Muscle layer of duodenum (tissue), 2 donors: ENCODE data around the gene AFF3.
"Not testable (repeated sequence)": the region's sequence is repeated elsewhere in the genome, so short reads cannot be mapped to it uniquely, and the experiment has no call there.

Experiments used
- H3K27ac ChIP-seq: one replicate; pipeline ENCODE4 v1.7.0; 2013; ENCODE audit warnings: mild to moderate bottlenecking, low read length
- H3K27me3 ChIP-seq: one replicate; pipeline ENCODE4 v1.7.0; 2013; ENCODE audit warnings: low read depth, mild to moderate bottlenecking, control low read depth, low read length
- H3K36me3 ChIP-seq, 2 donors: one replicate each; pipeline ENCODE4 v1.7.0; 2013; ENCODE audit warnings: low read length in 2 of 2, control low read depth in 1 of 2, mild to moderate bottlenecking in 1 of 2; ENCODE audit not compliant: insufficient read depth in 2 of 2, control insufficient read depth in 1 of 2
- H3K4me1 ChIP-seq, 2 donors: one replicate each; pipeline ENCODE4 v1.7.0; 2013; ENCODE audit warnings: low read length in 2 of 2, mild to moderate bottlenecking in 2 of 2, control low read depth in 1 of 2, moderate library complexity in 1 of 2; ENCODE audit not compliant: insufficient read depth in 2 of 2, control insufficient read depth in 1 of 2
- H3K4me3 ChIP-seq, 2 donors: one replicate each; pipeline ENCODE4 v1.7.0; 2013; ENCODE audit warnings: low read length in 2 of 2, low read depth in 1 of 2, mild to moderate bottlenecking in 1 of 2
- H3K9me3 ChIP-seq, 2 donors: one replicate each; pipeline ENCODE4 v1.7.0; 2013; ENCODE audit warnings: low read length in 2 of 2, control low read depth in 1 of 2, mild to moderate bottlenecking in 1 of 2; ENCODE audit not compliant: control insufficient read depth in 1 of 2
- donor health status: healthy.

AFF3 gene

DNA sequence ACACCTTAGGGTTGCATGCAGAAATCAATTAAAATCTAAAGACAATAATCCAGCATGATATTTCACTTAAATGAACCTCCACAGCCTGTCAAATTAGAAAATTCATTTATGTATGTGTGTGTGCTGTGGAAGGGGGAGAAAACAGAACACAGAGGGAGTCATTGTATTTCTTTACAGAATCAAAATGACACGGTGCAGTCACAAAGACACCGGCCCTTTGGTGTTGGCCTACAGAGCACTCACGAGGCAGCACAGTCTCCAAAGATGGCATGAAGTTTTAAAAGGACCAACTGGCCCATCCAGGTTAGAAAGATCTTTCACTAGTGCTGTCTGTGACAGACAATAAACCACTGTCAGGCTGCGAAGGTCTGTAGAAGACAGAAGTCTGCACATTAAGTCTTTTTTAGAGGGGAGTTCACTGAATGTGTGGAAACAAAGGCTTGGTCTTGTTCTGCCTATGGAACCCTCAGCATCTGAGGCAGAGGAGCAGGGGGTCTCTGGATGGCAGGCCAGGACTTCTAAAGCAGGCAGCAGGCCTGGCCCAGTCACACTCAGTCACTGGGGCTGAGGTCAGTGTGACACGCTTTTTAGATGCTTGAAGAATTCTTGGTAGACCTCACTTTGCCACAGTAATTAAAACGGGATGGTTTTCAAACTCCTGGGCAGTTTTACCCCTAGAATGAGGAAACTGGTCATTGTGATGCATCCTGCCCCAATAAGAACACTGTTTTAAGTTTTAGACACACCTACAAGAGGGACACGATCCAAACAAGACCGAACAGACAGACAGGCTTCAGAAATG is 184.9 kb downstream of the AFF3 start:
- no peaks in the 10 kb centered on the region for H3K36me3 ChIP-seq
- no peaks in the 10 kb centered on the region for H3K27me3 ChIP-seq
- no peaks in the 10 kb centered on the region for H3K4me1 ChIP-seq
- H3K9me3 ChIP-seq: no peaks in the 10 kb centered on the region
- H3K27ac ChIP-seq: no peak overlapping the region
- no peak overlapping the region for H3K4me3 ChIP-seq

DNA sequence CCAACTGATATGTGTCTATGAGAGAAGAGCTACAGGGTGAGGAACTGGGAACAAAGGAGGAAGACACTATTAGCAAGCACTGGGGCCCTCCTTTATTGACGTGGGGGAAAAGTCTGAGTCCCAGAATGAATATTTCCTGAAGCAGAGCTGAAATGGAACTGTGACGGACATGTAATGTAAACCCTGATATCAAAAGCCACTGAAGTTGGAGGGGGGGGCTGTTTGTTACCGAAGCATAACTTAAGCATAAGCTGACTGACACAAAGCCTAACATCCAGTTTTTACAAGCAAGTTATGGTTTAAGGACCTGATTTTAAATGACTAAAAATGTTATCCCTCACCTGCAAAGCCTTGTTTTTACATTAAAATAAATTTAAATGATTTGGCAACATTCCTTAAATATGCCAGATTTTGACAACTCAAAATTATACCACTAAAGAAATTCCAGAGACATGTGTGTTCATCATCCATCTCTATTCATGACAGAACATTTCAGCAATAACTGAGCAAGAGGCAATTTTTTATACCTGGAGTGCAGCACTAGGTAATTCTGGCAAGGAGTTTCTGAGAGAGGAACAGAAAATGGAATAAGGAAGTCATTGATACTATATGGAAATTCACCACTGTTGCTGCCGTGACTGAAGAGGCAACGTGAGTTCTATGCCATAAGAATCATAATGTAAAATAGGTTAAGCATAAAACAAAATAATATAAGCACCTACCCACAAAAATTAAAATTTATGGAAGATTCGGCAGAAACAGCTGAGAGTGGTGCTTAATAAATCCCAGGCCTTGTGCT is 186.0 kb downstream of the AFF3 start:
- Histone ChIP-seq H3K9me3 (no peaks in the 10 kb centered on the region), H3K27ac (no peak overlapping the region), H3K27me3 (no peaks in the 10 kb centered on the region), H3K4me1 (no peaks in the 10 kb centered on the region), H3K36me3 (no peaks in the 10 kb centered on the region), H3K4me3 (no peak overlapping the region)

DNA sequence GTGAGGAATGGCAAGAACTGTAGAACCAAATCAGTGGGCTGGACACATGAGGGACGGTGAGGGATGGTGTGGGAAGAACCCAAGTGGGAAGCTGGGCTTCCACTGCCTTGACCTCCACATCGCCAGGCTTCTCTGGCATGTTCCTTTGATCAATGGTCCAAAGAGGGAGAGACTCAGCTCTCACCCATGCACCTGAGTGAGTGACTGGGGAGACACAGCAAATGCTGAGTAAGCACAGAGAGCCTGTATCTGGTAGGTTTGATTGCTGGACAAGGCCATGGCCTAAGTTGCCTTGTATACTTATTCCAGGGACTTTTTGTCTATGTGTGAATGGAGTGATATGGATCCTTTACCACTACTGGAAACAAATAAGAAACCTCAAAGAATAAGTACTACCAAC is 188.6 kb downstream of the AFF3 start:
- Histone ChIP-seq H3K4me1 (no peaks in the 10 kb centered on the region), H3K27me3 (no peaks in the 10 kb centered on the region), H3K27ac (no peak overlapping the region), H3K4me3 (no peak overlapping the region), H3K36me3 (no peaks in the 10 kb centered on the region), H3K9me3 (no peaks in the 10 kb centered on the region)

DNA sequence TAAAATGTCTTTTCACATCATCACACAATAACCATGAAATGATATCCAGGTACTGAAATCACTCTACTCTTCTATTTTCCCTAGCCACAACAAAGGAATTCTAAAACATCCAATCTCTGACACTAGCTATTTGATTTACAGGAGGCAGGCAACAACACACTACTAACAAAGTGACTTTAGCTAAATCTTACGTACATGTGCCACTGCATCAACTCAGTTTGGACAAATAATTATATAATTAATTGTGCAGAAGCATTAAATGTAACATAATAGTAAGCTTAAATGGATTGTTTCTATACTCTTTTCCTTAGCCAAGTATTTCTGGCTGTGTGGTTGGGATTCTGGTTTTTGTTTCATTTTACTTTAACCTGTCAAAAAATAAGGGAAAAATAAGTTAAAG is 192.4 kb downstream of the AFF3 start:
- Histone ChIP-seq H3K36me3 (no peaks in the 10 kb centered on the region), H3K4me3 (no peak overlapping the region), H3K27ac (no peak overlapping the region), H3K4me1 (no peaks in the 10 kb centered on the region), H3K27me3 (no peaks in the 10 kb centered on the region), H3K9me3 (no peaks in the 10 kb centered on the region)

DNA sequence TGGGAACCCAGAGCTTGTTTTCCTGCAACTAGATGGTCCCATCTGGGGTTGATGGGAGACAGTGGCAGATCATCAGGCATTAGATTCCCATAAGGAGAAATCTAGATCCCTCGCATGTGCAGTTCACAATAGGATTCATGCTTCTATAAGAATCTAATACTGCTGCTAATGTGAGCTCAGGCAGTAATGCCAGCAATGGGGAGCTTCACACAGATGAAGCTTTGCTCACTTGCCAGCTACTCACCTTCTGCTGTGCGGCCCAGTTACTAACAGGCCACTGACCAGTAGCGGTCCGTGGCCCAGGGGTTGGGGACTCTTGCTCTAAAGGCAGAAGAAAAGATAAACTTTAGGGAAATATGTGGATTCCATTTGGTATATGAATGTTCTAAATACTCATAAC is 192.9 kb downstream of the AFF3 start:
- Histone ChIP-seq H3K4me1 (no peaks in the 10 kb centered on the region), H3K27ac (no peak overlapping the region), H3K36me3 (no peaks in the 10 kb centered on the region), H3K9me3 (no peaks in the 10 kb centered on the region), H3K27me3 (no peaks in the 10 kb centered on the region), H3K4me3 (no peak overlapping the region)

DNA sequence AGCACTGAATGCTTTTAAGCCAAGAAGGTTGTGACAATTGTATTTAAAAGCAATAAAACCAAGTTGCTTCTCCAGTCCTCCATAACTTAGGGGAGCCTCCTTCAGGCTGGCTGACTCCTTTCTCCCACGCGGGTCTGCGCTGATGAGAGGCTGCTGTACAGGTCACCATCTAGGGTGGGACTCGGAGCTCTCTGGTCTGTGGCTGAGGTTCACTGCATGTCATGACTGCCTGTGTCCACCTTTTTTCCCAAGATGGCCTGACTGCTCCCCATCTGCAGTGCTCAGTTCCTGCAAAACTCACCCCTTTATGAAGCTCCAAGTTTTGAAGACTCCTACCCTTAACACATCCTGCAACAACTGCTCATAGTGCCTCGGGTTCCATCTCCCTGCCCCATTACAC is 194.4 kb downstream of the AFF3 start:
- Histone ChIP-seq H3K36me3 (no peaks in the 10 kb centered on the region), H3K4me1 (no peaks in the 10 kb centered on the region), H3K27me3 (no peaks in the 10 kb centered on the region), H3K27ac (no peak overlapping the region), H3K4me3 (no peak overlapping the region), H3K9me3 (no peaks in the 10 kb centered on the region)

DNA sequence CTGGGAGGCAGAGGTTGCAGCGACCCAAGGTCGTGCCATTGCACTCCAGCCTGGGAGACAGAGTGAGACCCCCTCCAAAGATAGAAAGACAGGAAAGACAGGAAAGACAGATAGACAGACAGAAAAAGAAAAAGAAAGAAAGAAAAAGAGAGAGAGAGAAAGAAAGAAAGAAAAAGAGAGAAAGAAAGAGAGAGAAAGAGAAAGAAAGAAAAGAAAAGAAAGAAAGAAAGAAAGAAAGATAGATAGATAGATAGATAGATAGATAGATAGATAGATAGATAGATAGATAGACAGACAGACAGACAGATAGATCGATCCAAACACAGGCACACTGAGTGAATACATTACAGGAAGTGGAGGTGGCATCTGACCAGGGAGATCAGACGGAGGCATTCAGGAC is 195.0 kb downstream of the AFF3 start:
- not testable (repeated sequence) for H3K27me3 ChIP-seq, H3K4me3 ChIP-seq, H3K9me3 ChIP-seq, H3K36me3 ChIP-seq, H3K4me1 ChIP-seq, H3K27ac ChIP-seq

DNA sequence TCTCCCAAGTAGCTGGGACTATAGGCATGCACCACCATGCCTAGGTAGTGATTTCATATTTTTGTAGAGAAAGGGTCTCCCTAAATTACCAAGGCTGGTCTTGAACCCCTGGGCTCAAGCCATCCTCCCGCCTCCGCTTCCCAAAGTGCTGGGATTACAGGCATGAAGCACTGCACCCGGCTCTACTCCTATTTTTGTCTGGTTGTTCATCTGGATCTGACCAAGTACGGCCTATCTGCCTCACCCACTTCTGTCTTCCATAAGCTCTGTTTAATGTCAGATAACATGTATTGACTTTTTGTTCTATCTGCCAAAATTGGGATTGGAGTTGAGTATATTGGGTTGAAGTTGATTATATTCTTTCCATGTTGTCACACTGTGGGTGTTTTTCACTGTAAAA is 198.4 kb downstream of the AFF3 start:
- Histone ChIP-seq H3K4me1 (no peaks in the 10 kb centered on the region), H3K4me3 (no peak overlapping the region), H3K27me3 (no peaks in the 10 kb centered on the region), H3K36me3 (no peaks in the 10 kb centered on the region), H3K9me3 (no peaks in the 10 kb centered on the region), H3K27ac (no peak overlapping the region)

DNA sequence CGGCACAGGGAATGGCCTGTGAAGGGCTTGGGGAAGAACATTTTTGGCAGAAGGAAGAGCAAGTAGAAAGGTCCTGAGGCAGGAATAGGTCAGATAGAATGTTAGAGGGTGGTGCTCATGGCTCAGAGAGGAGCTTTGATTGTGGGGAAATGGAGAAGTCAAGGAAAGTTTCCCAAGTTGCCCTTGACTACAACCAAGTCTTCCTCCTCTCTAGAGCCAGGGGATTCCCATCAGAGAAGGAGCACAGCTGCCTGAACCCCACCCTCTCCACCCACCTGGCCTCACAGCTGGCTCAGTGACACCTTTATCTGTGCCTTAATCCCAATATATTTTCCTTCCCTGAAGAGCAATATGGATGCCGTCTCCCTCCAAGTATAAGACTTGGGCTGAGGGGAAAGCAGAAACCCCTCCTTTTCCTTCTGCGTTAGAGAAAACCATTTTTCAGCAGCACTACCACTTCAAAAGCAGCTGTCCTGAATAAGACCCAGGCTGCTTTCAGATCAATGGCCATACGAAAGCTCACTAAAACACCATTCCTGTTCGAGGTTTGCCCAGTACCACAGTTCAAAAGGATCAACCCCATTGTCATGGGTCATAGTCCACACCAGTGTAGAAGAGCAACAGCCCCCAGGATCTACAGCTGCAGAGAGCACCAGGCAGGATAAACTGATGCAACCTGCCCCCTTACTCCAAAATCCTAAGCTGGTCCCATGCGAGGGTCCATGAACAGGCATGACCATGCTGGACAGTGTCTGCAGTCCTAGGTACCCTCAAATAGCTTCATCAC is 199.6 kb downstream of the AFF3 start:
- no peaks in the 10 kb centered on the region for H3K27me3 ChIP-seq
- H3K9me3 ChIP-seq: no peaks in the 10 kb centered on the region
- no peaks in the 10 kb centered on the region for H3K36me3 ChIP-seq
- H3K27ac ChIP-seq: no peak overlapping the region
- H3K4me3 ChIP-seq: no peak overlapping the region
- no peaks in the 10 kb centered on the region for H3K4me1 ChIP-seq

DNA sequence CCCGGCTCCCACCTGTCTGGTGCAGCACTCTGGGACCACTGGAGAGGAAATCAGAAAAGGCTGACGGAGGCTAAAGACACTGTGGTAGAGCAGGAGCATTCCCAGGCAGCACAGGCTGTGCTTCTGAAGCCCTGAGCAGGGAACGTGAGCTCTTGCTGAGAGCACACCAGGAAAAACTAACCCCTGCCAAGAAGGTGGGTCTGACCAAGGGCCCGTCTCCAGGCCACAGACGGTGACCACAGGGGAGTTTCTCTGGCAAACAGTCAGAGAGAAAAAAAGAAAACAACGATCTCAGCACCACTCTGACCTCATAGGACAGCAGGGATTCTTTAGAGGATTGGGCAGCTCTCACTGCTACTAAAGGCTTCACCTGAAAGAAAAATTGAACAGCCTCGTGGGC is 201.4 kb downstream of the AFF3 start:
- Histone ChIP-seq H3K9me3 (no peaks in the 10 kb centered on the region), H3K36me3 (no peaks in the 10 kb centered on the region), H3K27me3 (no peaks in the 10 kb centered on the region), H3K27ac (no peak overlapping the region), H3K4me1 (no peaks in the 10 kb centered on the region), H3K4me3 (no peak overlapping the region)

DNA sequence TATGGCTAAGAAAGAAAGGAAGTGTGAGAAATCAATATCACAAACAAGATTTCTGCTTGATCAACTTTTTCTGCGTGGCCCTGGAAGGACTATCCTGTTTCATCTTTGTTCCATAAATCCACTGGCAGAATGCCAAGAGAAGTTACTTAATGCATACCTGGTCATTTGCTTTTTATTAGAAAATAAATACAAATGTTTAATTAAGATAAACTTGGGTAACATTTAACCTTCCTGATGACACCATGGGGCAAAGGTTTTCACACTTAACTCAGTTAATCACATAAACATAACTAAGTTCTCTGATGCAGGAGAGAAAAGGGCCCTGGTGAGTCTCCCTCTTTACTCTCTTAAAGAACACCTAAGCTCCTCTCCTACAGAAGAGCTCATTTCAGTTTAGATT is 203.3 kb downstream of the AFF3 start:
- no peak overlapping the region for H3K4me3 ChIP-seq
- no peaks in the 10 kb centered on the region for H3K27me3 ChIP-seq
- H3K36me3 ChIP-seq: no peaks in the 10 kb centered on the region
- no peaks in the 10 kb centered on the region for H3K4me1 ChIP-seq
- no peaks in the 10 kb centered on the region for H3K9me3 ChIP-seq
- no peak overlapping the region for H3K27ac ChIP-seq
